HEK293 (cell line): ENCODE results near the gene RBMS1.

ENCODE experiments used
- CTCF ChIP-seq: fragments of 450-650 bp; formaldehyde crosslinking; IDR thresholded peaks from 2 replicates; pipeline ENCODE4 v1.5.1; 2016; ENCODE audit warnings: missing biosample characterization, missing genetic modification characterization
- GLI4 ChIP-seq: fragments of 450-650 bp; formaldehyde crosslinking; IDR thresholded peaks from 2 replicates; pipeline ENCODE4 v1.5.1; 2016; ENCODE audit warnings: missing biosample characterization, missing genetic modification characterization
- HOXA7 ChIP-seq: sonication (generic); formaldehyde crosslinking; IDR thresholded peaks from 2 replicates; pipeline ENCODE4 v1.8.1; 2022; ENCODE audit warnings: missing genetic modification reagents, borderline replicate concordance
- PRDM10 ChIP-seq: fragments of 450-650 bp; formaldehyde crosslinking; IDR thresholded peaks from 2 replicates; pipeline ENCODE4 v1.5.1; 2016; ENCODE audit warnings: missing biosample characterization, missing genetic modification characterization
- SP7 ChIP-seq: fragments of 450-650 bp; formaldehyde crosslinking; IDR thresholded peaks from 2 replicates; pipeline ENCODE4 v1.5.1; 2016; ENCODE audit warnings: missing biosample characterization, missing genetic modification characterization
- ZFP69B ChIP-seq: fragments of 450-650 bp; formaldehyde crosslinking; IDR thresholded peaks from 2 replicates; pipeline ENCODE4 v1.5.1; 2016; ENCODE audit warnings: missing biosample characterization, missing genetic modification characterization
- ZNF155 ChIP-seq: fragments of 450-650 bp; formaldehyde crosslinking; IDR thresholded peaks from 2 replicates; pipeline ENCODE4 v1.5.1; 2016; ENCODE audit warnings: missing biosample characterization, missing genetic modification characterization
- ZNF184 ChIP-seq: fragments of 450-650 bp; IDR thresholded peaks from 2 replicates; pipeline ENCODE4 v1.5.1; 2018; ENCODE audit warnings: missing biosample characterization, mild to moderate bottlenecking, missing genetic modification characterization
- ZNF274 ChIP-seq, 2 experiments: fragments of 200-500 bp in 1 of 2; fragments of 450-650 bp in 1 of 2; sonication (Bioruptor generic) in 1 of 2; formaldehyde crosslinking in 1 of 2; IDR thresholded peaks; 2 replicates each; pipeline versions ENCODE4 v1.5.1 to v1.6.1; 2014 to 2016; ENCODE audit warnings: borderline replicate concordance in 1 of 2, inconsistent platforms in 1 of 2, low read length in 1 of 2, missing biosample characterization in 1 of 2, missing genetic modification characterization in 1 of 2
- ZNF350 ChIP-seq: fragments of 450-650 bp; formaldehyde crosslinking; IDR thresholded peaks from 2 replicates; pipeline ENCODE4 v1.5.0; 2017; ENCODE audit warnings: missing biosample characterization, mild to moderate bottlenecking, missing genetic modification characterization
- ZNF677 ChIP-seq: fragments of 450-650 bp; IDR thresholded peaks from 2 replicates; pipeline ENCODE4 v1.5.0; 2018; ENCODE audit warnings: missing biosample characterization, mild to moderate bottlenecking, missing genetic modification characterization, moderate library complexity
- ZNF692 ChIP-seq: fragments of 450-650 bp; formaldehyde crosslinking; IDR thresholded peaks from 2 replicates; pipeline ENCODE4 v1.5.1; 2016; ENCODE audit warnings: missing biosample characterization, missing genetic modification characterization
- ZSCAN23 ChIP-seq: fragments of 450-650 bp; formaldehyde crosslinking; IDR thresholded peaks from 2 replicates; pipeline ENCODE4 v1.5.1; 2016; ENCODE audit warnings: missing biosample characterization, missing genetic modification characterization

GRCh38 chr2:160506371-160507045 lies 12.9 kb upstream of the RBMS1 start:
- no peak for TF ChIP-seq CTCF
- no peak for TF ChIP-seq ZNF184 (tag by site-specific recombination)
- TF ChIP-seq SP7 (tag by site-specific recombination): no peak
- no peak for TF ChIP-seq ZNF155 (tag by site-specific recombination)
- TF ChIP-seq ZNF677 (tag by site-specific recombination): no peak
- TF ChIP-seq ZNF350: no peak
- no peak for TF ChIP-seq ZFP69B
- no peak for TF ChIP-seq ZNF274 (IDR thresholded peaks at IDR 0.05; ENCODE audit: low read length)
- no peak for TF ChIP-seq ZNF274 (tag by site-specific recombination; IDR thresholded peaks at IDR 0.05; ENCODE audit: borderline replicate concordance)
- no peak for TF ChIP-seq ZSCAN23
- TF ChIP-seq HOXA7 (CRISPR knock-in tag): no peak
- no peak for TF ChIP-seq ZNF692 (tag by site-specific recombination)
- TF ChIP-seq PRDM10 (tag by site-specific recombination): no peak
- no peak for TF ChIP-seq GLI4 (tag by site-specific recombination)
